HEK293T (cell line): ENCODE data around the gene ADGRD1.

Source experiments
- BHLHE40 ChIP-seq: fragments of 450-650 bp; IDR thresholded peaks from 2 replicates; pipeline ENCODE4 v1.6.1; 2016; ENCODE audit warnings: mild to moderate bottlenecking, moderate library complexity, borderline replicate concordance
- FOXK2 ChIP-seq: fragments of 450-650 bp; IDR thresholded peaks from 2 replicates; pipeline ENCODE4 v1.6.1; 2016; ENCODE audit warnings: mild to moderate bottlenecking
- FOXM1 ChIP-seq: fragments of 450-650 bp; IDR thresholded peaks from 2 replicates; pipeline ENCODE4 v1.6.1; 2017; ENCODE audit warnings: mild to moderate bottlenecking, borderline replicate concordance
- HDGF ChIP-seq: fragments of 450-650 bp; IDR thresholded peaks from 2 replicates; pipeline ENCODE4 v1.6.1; 2017; ENCODE audit warnings: antibody characterized with exemption, borderline replicate concordance
- L3MBTL2 ChIP-seq: fragments of 450-650 bp; conservative IDR thresholded peaks from 2 replicates; pipeline ENCODE4 v1.6.1; 2016; ENCODE audit warnings: mild to moderate bottlenecking
- NFRKB ChIP-seq: fragments of 450-650 bp; IDR thresholded peaks from 2 replicates; pipeline ENCODE4 v1.6.1; 2016; ENCODE audit warnings: mild to moderate bottlenecking, moderate library complexity
- SUZ12 ChIP-seq: fragments of 450-650 bp; IDR thresholded peaks from 2 replicates; pipeline ENCODE4 v1.6.1; 2016; ENCODE audit warnings: mild to moderate bottlenecking

DNA sequence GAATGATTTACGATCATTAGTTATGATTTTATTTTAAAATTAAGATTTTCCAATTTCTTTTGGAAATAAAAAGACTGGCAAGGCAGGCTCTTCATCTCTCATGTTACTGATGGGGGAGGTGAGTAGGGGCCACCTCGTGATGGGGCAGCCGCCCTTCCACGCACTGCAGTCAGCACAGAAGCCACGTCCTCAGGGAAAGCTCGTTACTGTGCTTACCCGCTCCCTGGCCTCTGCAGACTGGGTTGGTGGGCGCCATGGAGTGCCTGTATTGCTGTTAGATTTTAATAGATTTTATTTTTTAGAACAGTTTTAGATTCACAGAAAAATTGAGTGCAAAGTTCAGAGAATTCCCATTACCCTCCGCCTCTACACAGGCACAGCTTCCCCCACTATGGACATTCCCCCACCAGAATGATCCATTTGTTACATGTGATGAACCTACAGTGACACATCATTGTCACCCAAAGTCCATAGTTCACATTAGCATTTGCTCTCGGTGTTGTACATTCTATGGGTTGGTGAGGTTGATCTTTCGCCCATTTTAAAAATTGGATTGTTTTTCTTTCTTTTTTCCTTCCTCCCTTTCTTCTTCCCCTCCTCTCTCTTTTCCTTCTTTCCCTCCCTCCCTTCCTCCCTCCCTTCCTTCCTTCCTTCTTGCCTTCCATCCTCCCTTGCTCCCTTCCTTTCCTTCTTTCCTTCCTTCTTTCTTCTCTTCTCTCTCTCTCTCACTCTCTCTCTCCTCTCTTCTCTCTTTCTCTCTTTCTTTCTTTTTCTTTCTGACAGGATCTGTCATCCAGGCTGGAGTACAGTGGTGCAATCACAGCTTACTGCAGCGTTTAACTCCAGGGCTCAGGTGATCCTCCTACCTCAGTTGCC lies 30.7 kb downstream of the ADGRD1 start:
- no peak for TF ChIP-seq BHLHE40
- no peak for TF ChIP-seq NFRKB
- no peak for TF ChIP-seq SUZ12
- no peak for TF ChIP-seq HDGF
- TF ChIP-seq FOXM1, result no peak
- no peak for TF ChIP-seq FOXK2
- no peak for TF ChIP-seq L3MBTL2
